Stimulated activated CD4-positive, alpha-beta T cell treated with anti-CD3 and anti-CD28 coated beads, Interleukin-2, amount 100 ng/mL, for 48 hours (primary cell): ENCODE data around the gene ING4.
"Not testable (repeated sequence)": the region's sequence is repeated elsewhere in the genome, so short reads cannot be mapped to it uniquely, and the experiment has no call there.

Source experiments
- DNase-seq, 2 donors: peaks; one replicate each; pipeline ENCODE4 v3.0.0-alpha.2; 2020

ING4 gene

DNA sequence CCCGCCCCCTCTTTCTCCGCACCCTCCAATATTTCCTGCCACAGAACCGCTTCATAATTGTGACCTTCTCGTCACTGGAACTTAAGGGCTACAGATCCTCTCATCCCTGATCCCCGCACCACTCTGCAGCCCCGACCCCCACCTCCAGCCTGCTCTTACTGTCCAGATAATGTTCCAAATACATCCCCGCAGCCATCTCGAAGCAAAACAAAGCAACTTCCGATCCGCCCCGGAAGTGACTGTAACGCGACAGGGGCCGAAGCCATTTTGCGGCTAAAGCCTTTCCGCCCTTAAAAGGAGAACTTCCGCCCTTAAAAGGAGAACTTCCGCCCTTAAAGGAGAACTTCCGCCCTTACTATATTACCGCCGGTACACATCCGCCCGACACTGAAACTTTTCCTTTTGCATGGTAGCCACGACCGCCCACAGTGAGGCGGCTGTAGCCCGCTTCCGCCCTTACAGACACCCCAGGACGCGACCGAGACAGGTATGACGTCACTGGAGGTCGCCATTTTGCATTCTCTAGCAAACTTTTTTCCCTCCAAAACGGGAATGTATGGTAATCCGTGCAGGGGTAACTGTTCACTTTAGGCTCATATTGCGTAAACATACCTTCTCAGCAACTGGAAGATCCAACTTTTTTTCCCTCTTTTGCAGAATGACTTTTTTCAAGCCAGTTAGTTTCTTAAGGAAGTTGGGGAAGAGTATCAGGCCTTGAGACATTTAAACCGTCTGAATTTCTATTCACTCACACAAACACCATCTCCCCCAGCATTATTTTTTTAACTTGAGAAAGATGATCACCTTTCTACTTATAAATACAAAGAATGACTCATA, at the start of gene ING4:
TSS of gene ING4 (minus strand) at position 214 of the 837 bp plus-strand sequence. CDS start at position 196, 18 bp downstream.
- peak; percentile 86 to 91 for DNase-seq

DNA sequence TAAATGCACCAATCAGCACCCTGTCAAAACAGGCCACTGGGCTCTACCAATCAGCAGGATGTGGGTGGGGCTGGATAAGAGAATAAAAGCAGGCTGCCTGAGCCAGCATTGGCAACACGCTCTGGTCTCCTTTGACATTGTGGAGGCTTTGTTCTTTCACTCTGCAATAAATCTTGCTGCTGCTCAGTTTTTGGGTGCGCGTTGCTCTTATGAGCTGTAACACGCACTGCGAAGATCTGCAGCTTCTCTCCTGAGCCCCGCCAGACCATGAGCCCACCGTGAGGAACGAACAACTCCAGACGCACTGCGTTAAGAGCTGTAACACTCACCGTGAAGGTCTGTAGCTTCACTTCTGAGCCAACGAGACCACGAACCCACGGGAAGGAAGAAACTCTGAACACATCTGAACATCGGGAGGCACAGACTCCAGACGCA, 46.1 kb upstream of the ING4 start:
- no peak for DNase-seq

DNA sequence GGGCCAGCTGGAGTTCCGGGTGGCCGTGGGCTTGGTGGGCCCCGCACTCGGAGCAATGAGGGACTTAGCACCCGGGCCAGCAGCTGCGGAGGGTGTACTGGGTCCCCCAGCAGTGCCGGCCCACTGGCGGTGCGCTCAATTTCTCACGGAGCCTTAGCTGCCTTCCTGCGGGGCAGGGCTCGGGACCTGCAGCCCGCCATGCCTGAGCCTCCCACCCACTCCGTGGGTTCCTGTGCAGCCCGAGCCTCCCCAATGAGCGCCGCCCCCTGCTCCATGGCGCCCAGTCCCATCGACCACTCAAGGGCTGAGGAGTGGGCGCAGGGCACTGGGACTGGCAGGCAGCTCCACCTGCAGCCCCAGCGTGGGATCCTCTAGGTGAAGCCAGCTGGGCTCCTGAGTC, 45.4 kb upstream of the ING4 start:
- DNase-seq, result not testable (repeated sequence)

DNA sequence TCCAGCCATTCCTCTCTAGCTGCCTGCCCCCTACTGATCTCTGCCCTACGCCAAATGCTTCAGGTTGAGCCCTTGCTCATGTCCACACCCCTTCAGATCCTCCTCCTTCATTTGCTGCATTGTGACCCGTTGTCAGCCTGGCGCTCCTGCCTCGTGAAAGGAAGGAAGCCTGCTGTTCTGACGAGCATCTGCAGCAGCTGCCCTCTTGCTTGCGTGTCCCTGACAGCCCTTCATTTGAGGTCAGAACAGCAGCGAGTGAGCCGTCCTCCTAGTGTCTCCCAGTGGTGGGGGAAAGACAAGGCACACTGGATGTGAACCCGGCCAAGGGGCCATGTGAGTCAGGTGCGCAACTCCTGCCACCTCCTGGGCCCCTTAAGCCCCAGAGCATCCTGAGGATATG, 40.7 kb upstream of the ING4 start:
- no peak for DNase-seq

DNA sequence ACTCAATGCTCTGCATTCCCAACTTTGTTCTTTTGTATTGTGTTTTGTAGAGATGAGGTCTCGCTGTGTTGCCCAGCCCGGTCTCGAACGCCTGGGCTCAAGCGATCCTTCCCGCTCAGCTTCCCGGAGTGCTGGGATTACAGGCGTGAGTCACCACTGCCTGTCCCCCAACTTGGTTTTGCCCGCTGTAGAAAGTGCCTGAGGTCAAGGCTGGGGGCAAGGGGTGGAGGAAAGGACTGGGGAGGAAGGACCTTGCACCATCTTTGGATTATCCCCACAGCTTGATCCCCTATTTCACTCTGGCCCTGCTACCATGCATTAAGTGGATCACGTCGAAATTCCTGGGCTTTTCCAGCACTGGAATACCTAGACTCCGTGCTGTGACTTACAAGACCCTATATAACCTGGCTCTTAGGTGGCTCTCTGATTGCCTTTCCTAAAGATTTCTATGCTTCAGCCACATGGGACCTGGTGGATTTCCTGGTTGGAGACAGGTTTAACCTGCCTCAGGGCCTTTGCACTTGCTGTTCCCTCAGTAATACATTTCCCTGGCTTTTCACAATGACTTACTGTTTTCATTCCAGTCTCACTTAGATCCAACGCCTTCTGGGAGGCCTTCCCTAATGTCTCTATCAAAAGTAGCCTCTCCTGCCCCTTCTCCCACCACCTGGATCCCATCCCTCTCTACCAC, 38.3 kb upstream of the ING4 start:
- no peak for DNase-seq

DNA sequence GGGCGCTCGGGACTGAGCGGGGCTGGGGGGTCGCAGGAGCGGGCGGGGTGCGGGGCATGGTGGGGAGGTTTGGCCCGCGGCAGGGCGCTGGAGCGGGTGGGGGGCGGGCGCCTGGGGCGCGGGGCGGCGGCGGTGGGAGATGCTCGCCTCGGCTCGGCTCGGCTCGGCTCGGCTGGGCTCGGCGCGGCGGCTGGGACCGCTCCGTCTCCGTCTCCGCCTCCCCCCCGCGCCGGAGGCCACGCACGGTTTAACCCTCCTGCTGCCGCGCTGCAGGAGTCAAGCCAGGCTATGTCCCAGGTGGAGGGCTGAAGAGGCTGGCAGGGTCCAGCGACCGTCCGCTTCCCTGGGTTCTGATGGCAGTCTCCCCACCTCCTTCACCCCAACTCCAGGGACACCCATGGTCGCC, 37.7 kb upstream of the ING4 start, which contains the start of gene PIANP:
TSS of gene PIANP (minus strand) at position 170 of the 406 bp plus-strand sequence. CDS start 2,754 bp downstream, outside the sequence.
- DNase-seq, result peak; percentile 25 to 39

DNA sequence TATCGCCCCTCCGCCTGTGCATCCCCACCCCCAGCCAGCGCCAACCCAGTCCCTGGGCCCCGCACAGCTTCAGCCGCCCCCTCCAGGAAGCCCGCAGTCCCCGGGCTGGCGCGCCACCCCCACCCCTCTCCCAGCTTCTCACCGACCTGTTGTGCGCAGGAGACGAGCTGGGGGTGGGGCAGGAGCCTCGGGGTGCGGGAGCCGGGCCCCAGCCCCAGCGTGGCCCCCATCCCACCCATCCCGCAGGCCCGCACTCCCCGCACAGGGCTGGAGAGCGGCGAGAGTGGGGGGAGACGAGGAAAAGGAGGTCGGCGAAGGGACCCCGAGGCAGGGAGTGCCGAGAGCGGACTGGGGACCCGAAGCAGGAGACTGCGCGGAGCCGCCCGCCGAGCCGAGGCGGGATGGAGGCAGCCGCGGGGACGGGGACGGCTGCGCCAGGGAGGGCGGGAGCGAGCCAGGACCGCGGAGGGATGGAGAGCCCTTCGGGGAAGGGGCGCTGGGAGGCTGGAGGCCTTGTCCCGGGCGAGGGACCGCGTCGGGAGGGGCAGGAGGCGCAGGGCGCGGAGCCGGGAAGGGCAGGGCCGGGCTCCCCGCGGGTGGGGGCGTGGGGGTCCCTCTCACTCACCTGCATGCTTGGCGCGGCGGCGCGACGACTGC, 37.2 kb upstream of the ING4 start:
- DNase-seq, result no peak

DNA sequence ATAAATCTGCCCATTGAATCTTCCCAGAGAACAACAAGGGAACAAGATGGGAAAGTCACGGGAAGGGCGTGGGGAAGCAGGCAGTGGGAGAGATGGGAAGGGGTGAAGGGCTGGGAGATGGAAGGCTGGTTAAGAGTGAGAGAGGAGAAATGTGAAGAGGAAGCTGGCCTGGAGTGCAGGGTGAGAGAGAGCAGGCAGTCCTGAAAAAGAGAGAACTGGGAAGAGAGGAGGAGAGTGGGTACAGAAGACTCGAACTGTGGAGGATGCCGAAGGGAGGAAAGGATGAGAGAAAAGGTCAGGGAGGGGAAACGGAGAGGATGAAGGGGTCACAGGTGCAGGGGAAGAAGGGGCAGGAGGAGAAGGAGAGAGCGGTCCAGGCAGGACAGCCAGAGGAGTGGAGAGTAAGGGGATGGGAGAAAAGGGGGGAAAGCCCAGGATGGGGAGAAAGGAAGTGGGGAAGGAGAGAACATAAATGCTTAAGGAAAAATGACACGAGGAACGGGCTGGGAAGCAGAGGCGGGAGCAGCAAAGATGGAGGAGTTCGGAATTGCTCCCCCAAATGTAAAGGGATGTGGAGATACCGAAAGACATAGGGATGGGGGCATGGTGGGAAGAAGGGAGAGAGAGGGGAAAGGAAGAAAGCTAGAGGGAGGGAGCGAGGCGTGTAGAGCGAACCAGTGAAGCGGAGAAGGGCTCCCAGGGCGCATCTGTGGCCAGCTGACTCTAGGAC, 36.5 kb upstream of the ING4 start:
- no peak for DNase-seq

DNA sequence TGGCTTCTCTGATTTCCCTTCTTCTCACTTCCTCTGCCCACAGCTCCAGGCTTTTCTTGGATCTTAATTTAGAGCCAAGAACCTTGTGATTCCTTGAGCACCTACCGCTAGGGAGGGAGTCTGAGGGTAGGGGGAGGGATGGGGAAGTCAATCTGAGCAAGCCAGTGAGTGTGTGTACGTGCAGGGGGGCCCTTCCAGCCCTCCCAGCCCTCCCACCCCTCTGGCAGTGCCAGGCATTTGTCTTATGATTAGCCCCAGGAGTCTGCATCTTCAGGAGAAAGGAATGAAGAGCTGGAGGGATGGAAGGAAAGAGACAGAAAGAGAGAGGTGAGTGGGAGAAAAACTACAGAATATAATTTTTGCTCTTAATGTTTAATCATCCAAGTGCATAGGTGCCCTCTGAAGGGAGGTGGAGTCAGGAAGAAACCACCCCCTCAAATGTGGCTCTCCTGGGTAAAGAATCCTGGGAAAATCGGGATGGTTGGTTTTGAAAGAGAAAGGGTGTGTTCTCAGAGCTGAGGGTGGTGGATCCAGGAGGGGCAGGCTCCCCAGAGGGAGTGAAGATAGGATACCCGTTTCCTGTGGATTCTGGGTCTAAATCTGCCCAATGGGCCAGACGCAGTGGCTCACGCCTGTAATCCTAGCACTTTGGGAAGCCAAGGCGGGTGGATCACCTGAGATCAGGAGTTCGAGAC, 35.6 kb upstream of the ING4 start:
- DNase-seq, result no peak

DNA sequence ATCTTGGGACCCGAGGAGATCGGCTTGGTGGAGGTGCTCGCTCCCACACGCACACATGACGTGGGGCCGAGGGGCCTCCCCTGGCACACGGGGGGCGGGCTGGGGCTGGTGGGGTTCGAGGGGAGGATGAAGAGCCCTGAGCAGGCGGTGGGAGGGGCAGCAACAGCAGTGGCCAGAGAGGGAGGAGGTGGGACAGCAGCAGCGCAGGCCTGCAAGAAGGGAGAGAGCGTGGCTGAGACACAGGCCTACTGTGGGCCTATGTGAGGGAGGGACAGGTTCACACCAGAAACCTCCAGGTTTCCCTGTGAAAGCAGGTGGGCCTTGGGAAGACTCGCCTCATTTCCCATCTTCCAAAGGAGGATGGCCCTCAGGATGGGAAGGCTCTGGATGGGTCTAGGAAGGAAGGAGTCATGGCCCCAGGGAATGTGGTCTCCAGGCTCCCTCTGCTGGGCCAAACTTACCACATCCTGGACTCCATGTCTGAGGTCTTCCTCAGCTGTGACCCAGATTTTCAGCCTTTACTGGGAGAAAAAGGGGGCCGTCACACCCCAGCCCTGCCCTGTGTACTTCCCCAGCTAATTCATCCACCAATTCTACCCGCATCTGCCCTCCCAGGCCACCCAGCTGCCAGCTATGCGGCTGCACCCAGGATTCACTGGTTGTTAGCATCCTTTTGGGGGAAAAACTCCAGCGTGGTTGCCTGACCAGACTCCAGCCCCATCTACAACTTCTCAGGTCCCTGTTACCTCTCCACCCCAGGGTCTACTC, 34.8 kb upstream of the ING4 start:
- DNase-seq, result no peak

DNA sequence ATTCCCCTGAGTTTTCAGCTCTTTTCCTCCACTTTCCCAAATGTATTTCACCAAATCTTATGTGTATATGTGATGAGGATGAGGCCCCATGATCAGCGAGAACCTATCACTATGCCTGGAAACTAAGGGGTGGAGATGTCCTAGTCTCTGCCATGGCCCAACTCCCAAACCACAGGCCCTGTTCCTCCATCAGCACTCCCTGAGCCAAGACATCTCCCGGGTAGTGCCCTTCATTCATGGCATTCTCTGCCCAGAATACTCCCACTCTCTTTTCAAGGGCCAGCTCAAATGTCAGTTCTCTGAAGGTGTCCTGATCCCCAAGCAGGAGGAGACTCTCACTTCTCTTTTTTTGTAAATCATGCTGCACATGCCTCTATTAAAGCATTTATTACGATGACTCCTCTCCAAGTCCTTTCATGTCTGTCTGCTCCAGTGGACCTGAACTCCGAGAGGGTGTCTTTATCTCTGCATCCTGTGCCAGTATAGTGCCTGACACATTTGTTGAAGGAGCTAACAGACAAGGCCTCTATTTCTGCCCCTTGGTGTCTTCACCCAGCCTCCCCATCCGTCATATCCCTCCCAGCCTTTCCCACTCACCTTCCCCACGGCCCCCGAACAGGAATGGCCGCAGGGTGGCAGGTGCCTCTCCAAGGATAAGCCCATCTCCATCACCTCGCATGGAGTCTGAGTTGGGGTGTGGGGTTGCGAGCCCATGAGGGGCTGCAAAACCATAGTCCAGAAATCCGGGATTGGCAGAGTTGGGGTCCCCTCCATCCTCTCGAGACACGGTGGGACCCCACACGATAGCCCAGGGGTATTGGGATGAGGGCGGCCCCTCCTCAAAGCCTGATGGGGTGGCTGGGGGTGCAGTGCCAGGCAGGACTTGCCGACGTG, 34.0 kb upstream of the ING4 start:
- no peak for DNase-seq

DNA sequence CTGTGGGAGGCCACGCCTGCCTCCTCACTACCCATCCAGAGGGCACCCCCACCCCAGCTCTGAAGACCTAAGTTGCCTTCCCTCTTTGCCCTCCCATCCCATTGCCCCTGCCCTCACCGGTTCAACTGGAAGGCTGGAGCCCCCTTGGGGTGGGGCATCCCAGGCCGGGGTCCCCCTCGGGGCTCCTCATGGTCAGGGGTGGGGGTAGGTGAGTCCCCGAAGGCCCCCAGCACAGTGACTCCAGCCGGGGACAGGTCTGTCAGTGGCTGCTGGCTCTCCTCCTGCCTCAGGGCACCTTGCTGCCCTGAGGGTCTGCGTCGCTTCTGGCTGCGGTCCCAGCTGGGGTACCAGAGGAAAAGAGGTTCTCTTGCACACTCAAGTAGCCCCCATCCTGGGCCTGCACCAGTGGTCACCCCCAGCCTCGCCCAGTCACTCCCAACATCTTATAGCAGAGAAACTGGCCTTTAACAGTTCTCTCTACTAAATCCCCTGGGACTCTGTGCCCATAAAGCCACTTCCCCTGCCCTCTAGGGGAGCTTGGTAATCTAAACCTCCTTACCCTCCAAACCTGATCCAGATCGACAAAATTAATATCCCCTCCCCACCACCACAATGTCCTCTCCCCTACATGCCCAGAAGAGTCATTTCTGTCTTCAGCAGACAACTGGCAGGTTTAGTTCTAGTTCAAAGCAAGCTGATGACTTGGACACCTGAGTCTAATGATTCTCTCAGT, 32.6 kb upstream of the ING4 start:
- no peak for DNase-seq

DNA sequence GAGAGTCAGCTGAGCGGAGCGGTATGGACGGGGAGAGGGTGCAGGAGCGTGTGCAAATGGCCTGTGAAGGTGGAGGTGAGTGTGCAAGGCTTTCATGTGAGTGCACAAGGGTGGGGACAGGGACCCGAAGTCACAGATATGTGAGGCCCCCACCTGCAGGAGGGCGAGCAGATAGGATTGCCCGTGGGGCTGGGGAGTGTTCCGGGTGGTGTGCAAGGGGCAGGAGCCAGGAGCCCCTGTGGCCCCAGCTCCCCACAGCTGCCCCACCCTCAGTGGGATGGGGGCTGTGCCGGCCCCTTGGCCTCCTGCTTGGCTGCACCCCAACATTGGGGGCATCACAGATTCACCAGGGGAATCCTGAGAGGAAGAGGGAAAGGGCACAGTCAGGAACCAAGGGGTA, 31.8 kb upstream of the ING4 start:
- no peak for DNase-seq

DNA sequence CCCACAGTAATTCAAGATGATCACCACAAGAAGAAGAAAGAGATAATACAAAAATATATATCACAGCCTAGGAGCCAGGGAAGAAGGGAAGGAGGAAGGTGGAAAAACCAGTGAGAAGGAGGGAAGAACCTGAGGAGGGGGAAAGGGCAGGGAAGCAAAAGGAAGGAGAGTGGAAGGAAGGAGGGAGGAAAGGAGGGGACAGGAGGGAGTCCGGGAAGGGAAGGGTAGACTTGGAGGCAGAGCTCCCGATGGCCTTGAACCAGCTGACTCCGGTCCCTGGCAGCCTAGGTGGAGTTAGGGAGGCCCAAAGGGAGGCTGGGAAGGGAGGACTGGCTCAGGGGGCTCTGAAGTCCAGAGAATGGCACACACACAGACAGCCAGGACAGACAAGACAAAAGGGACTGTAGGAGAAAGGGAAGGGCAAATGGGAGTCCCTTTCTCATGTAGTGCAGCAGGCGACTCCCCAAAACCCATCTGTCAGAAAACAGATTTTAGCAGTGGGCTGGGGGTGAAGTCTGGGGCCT, 31.0 kb upstream of the ING4 start:
- no peak for DNase-seq

DNA sequence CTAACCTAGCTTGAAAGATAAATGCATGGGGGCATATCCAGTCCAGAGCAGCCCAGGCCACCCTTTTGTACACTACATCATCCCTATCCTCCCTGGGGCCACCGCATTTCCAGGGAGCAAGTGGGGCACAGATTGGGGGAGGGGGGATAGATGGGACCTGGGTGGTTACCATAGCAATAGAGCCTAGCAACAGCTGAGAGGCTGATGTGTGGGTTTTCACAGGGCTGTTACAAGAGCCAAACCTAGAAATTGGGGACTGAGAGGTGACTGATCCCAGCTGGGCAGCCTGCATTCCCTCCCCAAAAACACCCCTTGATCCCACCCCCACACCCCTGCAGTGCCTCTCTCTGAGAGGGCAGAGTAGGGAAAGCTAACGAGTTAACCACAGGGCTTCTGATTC, 30.0 kb upstream of the ING4 start:
- no peak for DNase-seq

DNA sequence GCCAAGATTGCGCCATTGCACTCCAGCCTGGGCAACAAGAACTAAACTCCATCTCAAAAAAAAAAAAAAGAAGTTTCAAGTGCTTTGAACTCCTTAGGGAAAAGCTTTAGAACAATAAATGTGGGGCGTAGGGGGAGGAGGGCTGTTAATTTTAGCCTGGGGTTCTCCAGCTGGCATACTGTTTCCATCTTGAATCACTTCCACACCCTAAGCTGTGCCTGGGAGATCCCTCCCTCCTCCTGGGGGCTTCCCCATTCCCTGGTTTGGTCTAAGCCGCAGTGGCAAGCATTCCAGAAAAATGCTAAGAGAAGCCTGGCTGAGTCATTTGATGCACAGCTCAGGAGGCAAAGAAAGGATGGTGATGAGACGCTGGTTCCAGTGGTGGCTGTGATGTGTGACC, 28.6 kb upstream of the ING4 start:
- DNase-seq, result no peak

DNA sequence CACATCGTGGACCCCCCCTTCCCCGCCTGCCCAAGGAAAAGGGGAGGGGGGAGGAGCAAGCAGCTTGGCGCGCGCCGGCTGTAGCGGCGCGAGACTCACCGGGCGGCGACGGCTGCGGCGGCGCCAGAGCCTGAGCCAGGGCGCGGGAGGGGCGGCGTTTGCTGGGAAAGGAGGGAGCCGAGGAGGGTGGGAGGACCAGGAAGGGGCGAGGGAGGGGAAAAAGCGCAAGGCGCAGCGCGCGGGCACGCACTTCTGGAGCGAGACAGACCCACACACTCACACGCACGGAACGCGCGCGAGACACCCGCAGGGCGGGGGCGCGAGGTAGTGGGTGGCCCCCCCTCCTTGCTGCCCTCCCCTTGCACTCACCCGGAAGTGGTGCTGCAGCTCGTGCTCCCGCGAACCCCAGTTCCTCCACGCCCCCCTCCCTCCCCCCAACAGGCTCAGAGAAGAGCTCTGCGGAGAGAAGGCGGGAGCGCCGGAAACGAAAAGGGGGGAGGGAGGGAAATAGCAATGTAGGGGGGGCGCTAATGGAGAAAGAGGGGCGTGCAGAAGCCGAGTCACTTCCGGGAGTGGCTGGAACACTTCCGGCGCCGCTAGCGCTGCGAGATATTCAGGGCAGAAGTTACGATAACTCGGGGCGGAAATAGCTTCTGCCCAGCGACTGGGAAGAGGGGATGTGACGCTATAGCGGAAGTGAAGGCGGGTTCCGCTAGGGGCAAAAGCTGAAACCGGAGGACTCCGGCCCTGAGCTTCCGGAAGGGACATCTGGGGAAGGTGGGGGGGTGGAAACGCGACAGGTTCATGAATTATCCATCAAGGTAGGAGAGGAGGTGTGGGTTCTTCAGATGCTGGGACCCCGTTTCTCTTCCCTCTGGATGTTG, 26.3 kb upstream of the ING4 start, which contains the start of gene ZNF384:
TSS of gene ZNF384 (minus strand) at position 377 of the 884 bp plus-strand sequence. CDS start 9,855 bp downstream, outside the sequence.
- peak; percentile 83 to 84 for DNase-seq

DNA sequence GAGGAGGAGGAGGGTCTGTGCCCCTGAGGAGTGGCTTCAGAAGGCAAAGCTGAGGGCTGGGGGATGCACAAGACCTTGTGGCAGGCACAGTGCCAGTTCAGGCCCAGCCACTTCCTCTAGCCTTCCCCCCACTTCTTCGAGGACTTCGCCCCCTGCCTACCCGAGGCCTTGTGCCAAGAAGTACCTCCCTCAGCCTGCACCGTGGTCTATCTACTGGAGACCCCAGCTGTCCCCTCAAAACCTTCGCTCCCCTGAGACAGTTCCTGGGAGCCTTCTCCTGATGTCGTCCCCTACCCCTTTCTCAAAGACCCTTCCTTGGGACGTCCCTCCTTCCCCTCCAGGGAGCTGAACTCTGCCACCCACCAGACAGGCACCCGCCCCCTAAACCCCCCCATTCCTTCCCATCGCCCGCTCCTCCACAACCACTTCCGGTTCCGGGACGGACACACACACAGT, 25.7 kb upstream of the ING4 start:
- no peak for DNase-seq
